Sigmoid colon (tissue), 4 donors: ENCODE data around the gene IMMP2L.

Experiments
- CTCF ChIP-seq, 4 experiments: fragments of 450-650 bp in 3 of 4; fragments of 200-600 bp in 1 of 4; IDR thresholded peaks; one replicate each; pipeline ENCODE4 v1.5.1; 2016 to 2019; ENCODE audit warnings: antibody characterized with exemption in 4 of 4, mild to moderate bottlenecking in 3 of 4, moderate library complexity in 2 of 4
- EP300 ChIP-seq, 4 donors: sonication (generic); formaldehyde crosslinking; IDR thresholded peaks; one replicate each; pipeline ENCODE4 v1.6.1; 2017; ENCODE audit warnings: antibody characterized with exemption in 4 of 4
- POLR2A ChIP-seq, 2 donors: fragments of 450-650 bp; IDR thresholded peaks; one replicate each; pipeline ENCODE4 v1.6.1; 2016; ENCODE audit warnings: antibody characterized with exemption in 2 of 2, mild to moderate bottlenecking in 2 of 2, moderate library complexity in 2 of 2

GRCh38 chr7:111439977-111440376 lies 122.3 kb downstream of the IMMP2L start:
- no peak for TF ChIP-seq CTCF (IDR thresholded peaks at IDR 0.05)
- no peak for TF ChIP-seq EP300 (IDR thresholded peaks at IDR 0.05)
- TF ChIP-seq POLR2A (IDR thresholded peaks at IDR 0.05) = no peak
